Large intestine (tissue), 3 donors: ENCODE measurements around the gene ACADVL. TPM values are rescaled to one million over a fixed set of nuclear protein-coding genes. Genes with fewer than 3 reads are reported as not detected.

ENCODE experiments used
- DNase-seq, 2 donors: peaks; one replicate each; pipeline versions ENCODE4 v3.0.0 to v3.0.0-alpha.2; 2013
- H3K27ac ChIP-seq: one replicate; pipeline ENCODE4 v1.5.1; 2013; ENCODE audit warnings: low read length
- H3K27me3 ChIP-seq: 2 replicates; pipeline ENCODE4 v1.6.1; 2013; ENCODE audit warnings: low read length; ENCODE audit not compliant: control insufficient read depth, insufficient read depth
- H3K36me3 ChIP-seq: 2 replicates; pipeline ENCODE4 v1.6.1; 2013; ENCODE audit warnings: low read length; ENCODE audit not compliant: control insufficient read depth, insufficient read depth
- H3K4me1 ChIP-seq: one replicate; pipeline ENCODE4 v1.6.1; 2013; ENCODE audit warnings: low read length; ENCODE audit not compliant: control insufficient read depth, insufficient read depth
- H3K4me3 ChIP-seq: one replicate; pipeline ENCODE4 v1.5.1; 2013; ENCODE audit warnings: low read length
- H3K9me3 ChIP-seq: one replicate; pipeline ENCODE4 v1.6.1; 2013; ENCODE audit warnings: mild to moderate bottlenecking, low read depth, low read length, moderate library complexity; ENCODE audit not compliant: control insufficient read depth
- WGBS: methylation state at CpG from one replicate; pipeline ENCODE4 v1.1.5; 2013; ENCODE audit warnings: low lambda C conversion rate; ENCODE audit not compliant: insufficient coverage; 5-methylcytosine and 5-hydroxymethylcytosine counted together
- polyA plus RNA-seq: library from polyadenylated mRNA; unstranded; fragments of 120-200 nt; gene quantifications from one replicate; pipeline ENCODE4 v1.2.1, GENCODE V29; 2013

Gene ACADVL
- polyA plus RNA-seq, 1 donor: 490 TPM

DNA sequence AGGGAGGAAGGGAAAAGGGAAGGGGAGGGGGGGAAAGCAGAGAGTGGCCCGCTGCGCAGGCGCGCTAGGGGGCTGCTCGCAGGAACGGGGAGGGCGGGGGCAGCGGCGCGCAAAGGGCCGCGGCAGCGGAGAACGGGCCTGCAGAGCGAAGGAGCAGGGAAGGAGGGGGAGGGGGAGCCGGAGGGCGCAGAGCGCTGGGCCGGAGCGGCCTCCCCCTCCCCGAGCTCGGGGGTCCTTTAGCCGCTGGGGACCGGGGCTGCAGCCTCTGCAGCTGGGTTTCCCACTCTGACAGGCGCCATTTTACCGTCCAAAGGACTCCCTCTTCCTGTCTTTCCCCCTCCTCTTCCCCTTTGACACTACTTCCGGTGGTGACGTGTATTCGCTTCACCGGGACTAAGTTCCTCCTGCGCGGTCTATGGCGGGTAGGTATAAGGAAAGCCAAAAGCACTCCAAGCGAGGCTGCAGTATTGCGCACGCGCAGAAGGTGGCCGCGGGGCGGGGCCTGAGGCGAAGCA lies 32.0 kb downstream of the ACADVL start, which contains the start of gene CTDNEP1:
Gene CTDNEP1 (minus strand): TSS at position 74 of the 515 bp plus-strand sequence. CDS start 438 bp downstream, outside the sequence.
- peak within 1 kb of the TSS; percentile 67 for H3K4me3 ChIP-seq
- H3K27ac ChIP-seq: peak within 1 kb of the TSS; percentile 94
- WGBS: no CpG with 5 or more reads among the region's 41 CpGs
- H3K36me3 ChIP-seq: peaks cover 30% of the 10 kb centered on the region
- no peaks in the 10 kb centered on the region for H3K27me3 ChIP-seq
- peak; percentile 100 for DNase-seq
- H3K4me1 ChIP-seq: peaks cover 15% of the 10 kb centered on the region
- no peaks in the 10 kb centered on the region for H3K9me3 ChIP-seq

DNA sequence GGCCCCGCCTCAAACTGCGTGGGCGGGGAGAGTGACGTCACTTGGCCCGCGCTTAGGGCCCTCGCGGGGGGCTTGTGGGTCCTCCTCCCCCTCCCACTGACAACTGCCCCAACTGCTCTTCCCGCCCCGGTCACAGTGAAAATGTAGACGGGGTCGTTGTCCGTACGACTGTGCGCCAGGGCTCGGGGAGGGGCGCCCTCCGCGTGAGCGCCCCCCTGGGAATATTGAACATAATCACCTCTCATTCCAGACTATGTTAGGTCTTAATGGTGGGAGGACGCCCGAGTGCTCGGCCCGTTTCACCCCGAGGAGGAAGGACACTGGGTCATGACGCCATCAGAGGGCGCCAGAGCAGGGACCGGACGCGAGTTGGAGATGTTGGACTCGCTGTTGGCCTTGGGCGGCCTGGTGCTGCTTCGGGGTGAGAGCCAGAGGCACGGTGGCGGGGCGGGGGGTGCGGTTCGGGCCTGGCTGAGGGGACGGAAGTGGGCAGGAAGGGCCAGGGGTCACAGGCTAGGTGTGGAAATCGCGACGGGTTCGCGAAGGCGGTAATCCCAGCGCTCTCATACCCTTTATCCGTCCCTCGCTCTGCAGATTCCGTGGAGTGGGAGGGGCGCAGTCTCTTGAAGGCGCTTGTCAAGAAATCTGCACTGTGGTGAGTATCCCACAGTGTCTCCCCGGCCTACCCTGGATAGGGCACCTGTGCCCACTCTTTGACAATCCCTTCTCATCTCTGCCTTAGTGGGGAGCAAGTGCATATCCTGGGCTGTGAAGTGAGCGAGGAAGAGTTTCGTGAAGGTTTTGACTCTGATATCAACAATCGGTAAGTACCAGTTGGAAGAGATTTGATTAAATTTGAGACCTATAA lies 32.7 kb downstream of the ACADVL start, which contains the start of gene ELP5:
Gene ELP5 (plus strand): TSS at position 40 of the 868 bp plus-strand sequence. CDS start 336 bp downstream, at position 376.
- H3K4me3 ChIP-seq: peak within 1 kb of the TSS; percentile 67

DNA sequence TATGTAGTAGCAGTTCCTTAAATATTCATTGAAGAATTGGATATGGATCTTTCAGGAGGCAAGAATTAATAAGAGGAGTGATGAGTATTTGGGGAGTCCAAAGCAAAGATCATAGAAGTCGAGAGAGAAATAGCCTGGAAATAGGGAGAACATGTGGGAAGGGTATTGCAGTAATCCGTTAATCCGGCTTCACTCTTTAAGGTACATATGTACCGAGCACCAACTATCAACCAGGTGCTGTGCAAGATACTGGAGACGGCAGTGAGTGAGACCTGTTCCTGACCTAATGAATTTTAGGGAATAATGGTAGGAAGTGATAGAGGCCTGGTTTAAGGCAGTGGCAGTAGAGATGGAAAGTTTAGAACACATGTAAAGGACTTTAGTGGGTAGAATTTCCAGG lies 33.3 kb downstream of the ACADVL start:
- no peak for DNase-seq
- no CpG with 5 or more reads among the region's 5 CpGs for WGBS
- Histone ChIP-seq H3K27ac (peak overlapping the region; percentile 94), H3K4me3 (peak overlapping the region; percentile 67), H3K27me3 (no peaks in the 10 kb centered on the region), H3K36me3 (peaks cover 36% of the 10 kb centered on the region), H3K9me3 (no peaks in the 10 kb centered on the region), H3K4me1 (peaks cover 29% of the 10 kb centered on the region)

More for the DNA sequence above, 32.7 kb downstream of the ACADVL start, which contains the start of gene ELP5:
- no peaks in the 10 kb centered on the region for H3K9me3 ChIP-seq
- no CpG with 5 or more reads among the region's 55 CpGs for WGBS
- no peaks in the 10 kb centered on the region for H3K27me3 ChIP-seq
- peak; percentile 93 to 96 for DNase-seq
- peak within 1 kb of the TSS; percentile 94 for H3K27ac ChIP-seq
- peaks cover 22% of the 10 kb centered on the region for H3K4me1 ChIP-seq
- H3K36me3 ChIP-seq: peaks cover 32% of the 10 kb centered on the region

DNA sequence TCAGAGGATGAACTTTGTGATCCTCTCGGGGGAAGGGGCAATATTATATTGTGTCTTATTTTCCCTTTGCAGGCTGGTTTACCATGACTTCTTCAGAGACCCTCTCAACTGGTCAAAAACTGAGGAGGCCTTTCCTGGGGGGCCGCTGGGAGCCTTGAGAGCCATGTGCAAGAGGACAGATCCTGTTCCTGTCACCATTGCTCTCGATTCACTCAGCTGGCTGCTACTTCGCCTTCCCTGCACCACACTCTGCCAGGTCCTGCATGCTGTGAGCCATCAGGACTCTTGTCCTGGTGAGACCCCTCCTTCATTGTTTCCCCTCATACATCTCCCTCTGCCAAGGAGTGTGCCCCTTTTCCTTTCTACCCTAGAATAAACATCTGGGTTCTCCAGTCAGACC lies 34.8 kb downstream of the ACADVL start:
- Histone ChIP-seq H3K36me3 (peaks cover 35% of the 10 kb centered on the region), H3K9me3 (no peaks in the 10 kb centered on the region), H3K4me3 (no peak overlapping the region), H3K27me3 (no peaks in the 10 kb centered on the region), H3K27ac (no peak overlapping the region), H3K4me1 (peaks cover 37% of the 10 kb centered on the region)
- 100% methylated on average over 1 of the region's 4 CpGs for WGBS
- no peak for DNase-seq

DNA sequence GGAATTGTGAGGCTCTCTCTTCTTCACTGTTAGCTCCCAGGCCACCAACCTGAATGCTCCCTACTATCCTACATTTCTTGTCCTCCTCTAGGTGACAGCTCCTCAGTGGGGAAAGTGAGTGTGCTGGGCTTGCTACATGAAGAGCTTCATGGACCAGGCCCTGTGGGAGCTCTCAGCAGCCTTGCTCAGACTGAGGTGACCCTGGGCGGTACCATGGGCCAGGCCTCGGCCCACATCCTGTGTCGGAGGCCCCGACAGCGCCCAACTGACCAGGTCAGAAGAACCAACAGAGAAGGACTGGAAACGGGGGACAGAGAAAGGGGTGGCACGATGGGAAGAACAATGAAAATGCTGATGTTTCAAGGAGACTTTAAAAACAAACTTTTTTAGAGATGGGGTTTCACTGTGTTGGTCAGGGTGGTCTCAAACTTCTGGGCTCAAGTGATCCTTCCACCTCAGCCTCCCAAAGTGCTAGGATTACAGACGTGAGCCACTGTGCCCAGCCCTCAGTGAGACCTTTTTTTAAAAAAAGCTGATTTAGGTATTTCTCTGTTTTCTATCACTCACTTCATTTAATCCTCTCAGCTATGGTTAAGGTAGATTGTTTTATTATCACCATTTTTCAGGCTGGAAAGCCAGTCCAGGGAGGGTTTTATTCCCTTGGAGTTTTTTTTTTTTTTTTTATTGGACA lies 37.2 kb downstream of the ACADVL start:
- no CpG with 5 or more reads among the region's 8 CpGs for WGBS
- no peaks in the 10 kb centered on the region for H3K9me3 ChIP-seq
- H3K36me3 ChIP-seq: peaks cover 45% of the 10 kb centered on the region
- H3K27ac ChIP-seq: peak overlapping the region; percentile 98
- H3K4me1 ChIP-seq: peaks cover 42% of the 10 kb centered on the region
- no peak overlapping the region for H3K4me3 ChIP-seq
- DNase-seq: no peak
- H3K27me3 ChIP-seq: peaks cover 10% of the 10 kb centered on the region

DNA sequence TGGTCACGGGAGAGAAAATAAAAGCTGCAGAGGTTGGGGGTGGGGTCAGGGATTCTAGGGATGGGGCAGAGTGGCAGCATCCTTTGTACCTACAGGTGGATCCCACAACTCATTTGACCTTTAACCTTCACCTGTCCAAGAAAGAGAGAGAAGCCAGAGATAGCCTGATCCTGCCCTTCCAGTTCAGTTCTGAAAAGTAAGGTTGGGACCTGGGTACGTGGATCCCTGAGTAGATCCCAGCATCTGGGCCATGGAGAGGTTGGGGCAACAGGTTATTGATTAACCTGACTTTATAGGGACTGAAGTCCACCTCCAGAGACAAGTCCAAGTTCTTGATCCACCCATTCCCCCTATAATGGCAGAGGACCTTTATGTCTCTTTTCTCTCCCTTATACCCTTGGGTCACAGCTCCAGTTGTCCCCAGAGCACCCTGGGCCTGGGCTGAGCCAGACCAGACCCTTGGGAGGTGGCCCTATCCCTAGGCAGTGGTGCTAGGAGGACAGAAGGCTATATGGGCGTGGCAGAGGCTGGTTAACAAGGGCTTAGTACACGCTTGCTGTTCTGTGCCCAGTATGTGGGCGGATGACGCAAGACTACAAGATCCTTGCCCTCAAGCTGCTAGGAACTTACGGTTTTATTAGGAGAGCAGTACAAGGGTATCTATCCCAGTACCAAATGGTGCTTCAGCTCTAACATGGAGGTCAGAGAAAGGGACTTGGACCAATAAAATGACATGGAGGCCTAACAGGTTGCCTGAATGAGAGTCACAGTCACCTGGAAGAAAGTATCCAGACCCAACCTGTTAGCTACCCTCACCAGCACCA lies 39.2 kb downstream of the ACADVL start:
- peaks cover 26% of the 10 kb centered on the region for H3K27me3 ChIP-seq
- WGBS: no CpG with 5 or more reads among the region's 7 CpGs
- peak overlapping the region; percentile 99 for H3K4me3 ChIP-seq
- peak overlapping the region; percentile 98 for H3K27ac ChIP-seq
- peak; percentile 94 to 98 for DNase-seq
- H3K36me3 ChIP-seq: peaks cover 45% of the 10 kb centered on the region
- no peaks in the 10 kb centered on the region for H3K9me3 ChIP-seq
- H3K4me1 ChIP-seq: peaks cover 45% of the 10 kb centered on the region

DNA sequence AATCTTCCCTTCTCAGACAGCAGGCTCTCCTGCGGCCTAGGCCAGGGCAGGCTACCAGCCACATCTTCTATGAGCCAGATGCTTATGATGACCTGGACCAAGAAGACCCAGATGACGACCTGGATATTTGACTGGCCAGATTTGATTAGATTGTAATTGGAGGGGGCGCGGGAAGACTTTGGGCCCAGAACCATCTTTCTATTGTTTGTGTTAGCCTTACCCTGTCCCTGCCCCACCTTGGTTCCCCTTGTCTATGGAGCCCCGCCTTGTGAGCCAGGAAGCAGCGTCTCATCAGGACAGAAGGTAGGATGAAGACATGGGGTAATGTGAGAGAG lies 39.8 kb downstream of the ACADVL start:
- DNase-seq: no peak
- H3K27ac ChIP-seq: peak overlapping the region; percentile 98
- H3K36me3 ChIP-seq: peaks cover 41% of the 10 kb centered on the region
- peaks cover 27% of the 10 kb centered on the region for H3K27me3 ChIP-seq
- H3K4me1 ChIP-seq: peaks cover 45% of the 10 kb centered on the region
- no CpG with 5 or more reads among the region's 6 CpGs for WGBS
- no peaks in the 10 kb centered on the region for H3K9me3 ChIP-seq
- peak overlapping the region; percentile 99 for H3K4me3 ChIP-seq

DNA sequence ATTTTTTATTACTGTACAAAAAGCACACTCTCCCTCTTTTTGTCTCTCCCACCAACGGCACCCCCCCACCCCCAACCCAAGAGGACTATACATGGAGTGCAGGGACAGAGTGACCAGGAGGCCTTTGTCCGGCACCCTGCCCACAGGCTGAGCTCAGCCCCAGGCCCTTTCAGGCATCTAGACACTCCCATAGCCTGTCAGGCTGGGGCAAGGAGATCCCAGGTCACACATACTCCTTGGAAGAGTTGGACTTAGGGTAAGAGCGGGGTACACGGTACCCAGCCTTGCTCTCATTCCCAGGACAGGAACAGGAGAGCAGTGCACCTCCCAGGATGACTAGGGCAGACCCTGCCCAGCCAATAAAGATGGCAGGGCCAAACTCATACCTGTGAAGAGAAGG lies 40.4 kb downstream of the ACADVL start:
- peaks cover 44% of the 10 kb centered on the region for H3K4me1 ChIP-seq
- no CpG with 5 or more reads among the region's 4 CpGs for WGBS
- peak overlapping the region; percentile 98 for H3K27ac ChIP-seq
- H3K9me3 ChIP-seq: no peaks in the 10 kb centered on the region
- peak in 1 of 2 donors; percentile 38 for DNase-seq
- peaks cover 28% of the 10 kb centered on the region for H3K27me3 ChIP-seq
- peaks cover 36% of the 10 kb centered on the region for H3K36me3 ChIP-seq
- H3K4me3 ChIP-seq: peak overlapping the region; percentile 99

DNA sequence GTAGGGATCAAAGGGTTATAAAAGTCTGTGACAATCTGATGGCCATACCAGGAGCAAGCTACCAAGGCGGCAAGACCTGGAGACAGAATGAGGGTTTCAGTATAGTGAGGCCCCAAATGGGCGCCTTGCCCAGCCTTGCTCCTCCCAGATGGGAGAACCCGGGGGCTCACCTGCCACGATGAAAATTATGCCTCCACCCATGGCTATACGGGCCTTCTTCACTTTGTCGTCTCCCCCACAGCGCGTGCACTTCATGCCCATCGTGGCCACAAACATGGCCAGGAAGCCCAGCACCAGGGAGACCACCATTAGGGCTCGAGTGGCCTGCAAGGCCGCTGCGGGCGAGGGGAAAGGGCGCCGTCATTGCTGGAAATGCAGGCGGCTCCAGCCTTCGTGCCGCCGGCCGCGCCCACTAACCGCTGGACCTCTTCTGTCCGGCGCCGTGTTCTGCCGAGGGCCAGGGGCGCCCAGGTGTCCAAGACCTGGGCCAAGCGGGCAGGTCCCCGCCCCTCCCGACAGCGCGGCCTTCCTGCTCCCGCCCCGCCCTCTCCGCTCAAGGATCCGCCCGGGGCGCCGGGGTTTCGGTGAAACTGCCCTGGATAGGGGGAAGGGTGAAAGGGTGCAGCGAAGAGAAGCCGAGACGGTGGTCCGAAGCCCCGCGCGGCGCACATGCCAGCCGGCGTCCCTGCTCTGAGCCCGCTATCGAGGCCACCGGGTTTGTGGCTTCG lies 41.1 kb downstream of the ACADVL start:
- Histone ChIP-seq H3K4me1 (peaks cover 44% of the 10 kb centered on the region), H3K27me3 (peaks cover 28% of the 10 kb centered on the region), H3K27ac (peak overlapping the region; percentile 98), H3K9me3 (no peaks in the 10 kb centered on the region), H3K36me3 (peaks cover 32% of the 10 kb centered on the region), H3K4me3 (peak overlapping the region; percentile 99)
- peak; percentile 75 to 84 for DNase-seq
- no CpG with 5 or more reads among the region's 54 CpGs for WGBS
